Transverse colon (tissue), 4 donors: Measurements from ENCODE around the gene HS3ST3A1. TPM values are rescaled to one million over a fixed set of nuclear protein-coding genes. Genes with fewer than 3 reads are reported as not detected.

ENCODE experiments used
- DNase-seq: peaks from one replicate; pipeline ENCODE4 v3.0.0-alpha.2; 2019
- H3K27ac ChIP-seq, 4 donors: fragments of 200-600 bp; sonication (generic); 2 replicates each; pipeline ENCODE4 v1.5.1; 2016 to 2018; ENCODE audit warnings: inconsistent platforms in 4 of 4
- H3K27me3 ChIP-seq: fragments of 200-600 bp; sonication (generic); 2 replicates; pipeline ENCODE4 v1.5.1; 2017; ENCODE audit warnings: inconsistent platforms
- H3K36me3 ChIP-seq, 4 donors: fragments of 200-600 bp; sonication (generic); 2 replicates each; pipeline ENCODE4 v1.5.1; 2017 to 2019; ENCODE audit warnings: inconsistent platforms in 4 of 4
- H3K4me1 ChIP-seq, 4 donors: fragments of 200-600 bp; sonication (generic); 2 replicates each; pipeline ENCODE4 v1.5.1; 2017 to 2020; ENCODE audit warnings: inconsistent platforms in 4 of 4
- H3K4me3 ChIP-seq, 4 donors: fragments of 200-600 bp; sonication (generic); 1 replicate in 1 of 4; 2 replicates in 3 of 4; pipeline versions ENCODE4 v1.5.1 to v1.6.1; 2017 to 2019; ENCODE audit warnings: inconsistent platforms in 4 of 4
- H3K9me3 ChIP-seq, 2 donors: fragments of 200-600 bp; sonication (generic); 2 replicates each; pipeline ENCODE4 v1.5.1; 2017 to 2019; ENCODE audit warnings: inconsistent platforms in 2 of 2
- EP300 ChIP-seq: sonication (generic); formaldehyde crosslinking; IDR thresholded peaks from one replicate; pipeline ENCODE4 v1.6.1; 2017; ENCODE audit warnings: antibody characterized with exemption, low read depth
- POLR2A ChIP-seq: fragments of 450-650 bp; IDR thresholded peaks from one replicate; pipeline ENCODE4 v1.6.1; 2016; ENCODE audit warnings: antibody characterized with exemption, mild to moderate bottlenecking, moderate library complexity
- POLR2AphosphoS5 ChIP-seq, 3 donors: sonication (generic); formaldehyde crosslinking; IDR thresholded peaks; one replicate each; pipeline ENCODE4 v1.6.1; 2016; ENCODE audit warnings: antibody characterized with exemption in 3 of 3
- WGBS, 2 donors: methylation state at CpG; one replicate each; pipeline ENCODE4 v1.1.5; 2018; ENCODE audit warnings: low coverage in 1 of 2; 5-methylcytosine and 5-hydroxymethylcytosine counted together
- in situ Hi-C, 4 donors: fragments of 200-750 bp; cut with MboI; loops; one replicate each; pipeline versions ENCODE4 v1.15.0 to v1.15.1; 2017; ENCODE audit warnings: low sequenced_read_pairs in 3 of 4, low pct_ligation_motif_present in 1 of 4, low pct_unique_long_range_greater_than_20kb in 1 of 4
- intact Hi-C: fragments of 100-400 bp; cut with DNase I; formaldehyde crosslinking; loops from one replicate; pipeline ENCODE4 v1.15.1; 2023; ENCODE audit warnings: low total_unique reads
- total RNA-seq, 4 donors: library from RNA; depleted of rRNA; stranded (reverse); fragments of >200 nt; gene quantifications; one replicate each; pipeline ENCODE4 v1.1.0, GENCODE V29; 2016
- TF ChIP-seq, protein P1 (sequence below), 5 experiments: fragments of 200-600 bp in 3 of 5; fragments of 450-650 bp in 2 of 5; sonication (generic) in 3 of 5; IDR thresholded peaks; 1 replicate in 2 of 5; 2 replicates in 3 of 5; pipeline ENCODE4 v1.5.1; 2016 to 2017; ENCODE audit warnings: antibody characterized with exemption in 5 of 5, inconsistent platforms in 3 of 5, mild to moderate bottlenecking in 2 of 5, moderate library complexity in 1 of 5

Gene HS3ST3A1
- total RNA-seq, 4 donors from 2014 or later, result 0.41 to 3.6 (median 1.8) TPM

GRCh38 chr17:13490427-13490826, 111.3 kb downstream of the HS3ST3A1 start:
- H3K9me3 ChIP-seq, result no peaks in the 10 kb centered on the region
- in situ Hi-C loops, result no loop called here
- no peak for TF ChIP-seq POLR2AphosphoS5 (IDR thresholded peaks at IDR 0.05)
- TF ChIP-seq, protein P1, sequence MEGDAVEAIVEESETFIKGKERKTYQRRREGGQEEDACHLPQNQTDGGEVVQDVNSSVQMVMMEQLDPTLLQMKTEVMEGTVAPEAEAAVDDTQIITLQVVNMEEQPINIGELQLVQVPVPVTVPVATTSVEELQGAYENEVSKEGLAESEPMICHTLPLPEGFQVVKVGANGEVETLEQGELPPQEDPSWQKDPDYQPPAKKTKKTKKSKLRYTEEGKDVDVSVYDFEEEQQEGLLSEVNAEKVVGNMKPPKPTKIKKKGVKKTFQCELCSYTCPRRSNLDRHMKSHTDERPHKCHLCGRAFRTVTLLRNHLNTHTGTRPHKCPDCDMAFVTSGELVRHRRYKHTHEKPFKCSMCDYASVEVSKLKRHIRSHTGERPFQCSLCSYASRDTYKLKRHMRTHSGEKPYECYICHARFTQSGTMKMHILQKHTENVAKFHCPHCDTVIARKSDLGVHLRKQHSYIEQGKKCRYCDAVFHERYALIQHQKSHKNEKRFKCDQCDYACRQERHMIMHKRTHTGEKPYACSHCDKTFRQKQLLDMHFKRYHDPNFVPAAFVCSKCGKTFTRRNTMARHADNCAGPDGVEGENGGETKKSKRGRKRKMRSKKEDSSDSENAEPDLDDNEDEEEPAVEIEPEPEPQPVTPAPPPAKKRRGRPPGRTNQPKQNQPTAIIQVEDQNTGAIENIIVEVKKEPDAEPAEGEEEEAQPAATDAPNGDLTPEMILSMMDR (IDR thresholded peaks at IDR 0.05), result no peak
- no peak for TF ChIP-seq POLR2A
- TF ChIP-seq EP300, result no peak
- intact Hi-C loops, result no loop called here
- H3K36me3 ChIP-seq, result no peaks in the 10 kb centered on the region
- H3K4me1 ChIP-seq, result no peaks in the 10 kb centered on the region
- no peak for DNase-seq
- no peak overlapping the region for H3K27ac ChIP-seq
- no peak overlapping the region for H3K4me3 ChIP-seq
- no peaks in the 10 kb centered on the region for H3K27me3 ChIP-seq
- WGBS, 2 donors, result 50 to 52% methylated on average over 3 of the region's 3 CpGs

DNA sequence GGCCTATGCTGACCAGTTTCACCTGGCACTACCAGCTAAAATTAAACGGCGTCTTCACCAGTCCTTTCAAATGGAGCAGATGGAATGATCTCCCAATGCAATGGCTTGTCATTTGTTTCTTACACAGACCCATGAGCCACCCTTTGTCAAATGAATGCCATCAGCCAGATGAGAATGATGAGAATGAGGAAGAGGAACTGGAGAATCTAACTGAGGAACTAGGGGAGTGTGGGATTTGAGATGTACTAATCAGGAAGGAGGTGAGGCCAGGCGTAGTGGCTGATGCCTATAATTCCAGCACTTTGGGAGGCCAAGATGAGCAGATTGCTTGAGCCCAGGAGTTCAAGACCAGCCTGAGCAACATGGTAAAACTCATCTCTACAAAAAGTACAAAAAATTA, 116.4 kb downstream of the HS3ST3A1 start:
- no peak for DNase-seq
- H3K27ac ChIP-seq, result no peak overlapping the region
- TF ChIP-seq, protein P1 (IDR thresholded peaks at IDR 0.05), result no peak
- TF ChIP-seq EP300, result no peak
- no peak for TF ChIP-seq POLR2AphosphoS5 (IDR thresholded peaks at IDR 0.05)
- TF ChIP-seq POLR2A, result no peak
- intact Hi-C loops, result no loop called here
- no peak overlapping the region for H3K4me3 ChIP-seq
- no peaks in the 10 kb centered on the region for H3K4me1 ChIP-seq
- no peaks in the 10 kb centered on the region for H3K27me3 ChIP-seq
- H3K9me3 ChIP-seq, result peaks cover 9 to 11% of the 10 kb centered on the region in 2 donors
- in situ Hi-C loops, result no loop called here
- H3K36me3 ChIP-seq, result no peaks in the 10 kb centered on the region
- 90 to 92% methylated on average over 2 to 3 of the region's 3 CpGs for WGBS, 2 donors

GRCh38 chr17:13484020-13484419, 117.7 kb downstream of the HS3ST3A1 start:
- Histone ChIP-seq H3K36me3 (no peaks in the 10 kb centered on the region), H3K27ac (no peak overlapping the region), H3K4me3 (no peak overlapping the region), H3K4me1 (no peaks in the 10 kb centered on the region), H3K9me3 (peaks cover 10 to 15% of the 10 kb centered on the region in 2 donors), H3K27me3 (no peaks in the 10 kb centered on the region)
- in situ Hi-C loops, result no loop called here
- 90 to 95% methylated on average over 3 to 4 of the region's 4 CpGs for WGBS, 2 donors
- DNase-seq, result no peak
- intact Hi-C loops, result no loop called here
- TF ChIP-seq POLR2AphosphoS5 (IDR thresholded peaks at IDR 0.05) (no peak), EP300 (no peak), POLR2A (no peak)
- TF ChIP-seq, protein P1 (IDR thresholded peaks at IDR 0.05), result no peak

GRCh38 chr17:13480877-13481276, 120.9 kb downstream of the HS3ST3A1 start:
- intact Hi-C loops, result no loop called here

More at GRCh38 chr17:13480877-13481276, 120.9 kb downstream of the HS3ST3A1 start:
- in situ Hi-C loops, result no loop called here
- Histone ChIP-seq H3K9me3 (peaks cover 10 to 15% of the 10 kb centered on the region in 2 donors), H3K36me3 (no peaks in the 10 kb centered on the region), H3K27ac (no peak overlapping the region), H3K27me3 (no peaks in the 10 kb centered on the region), H3K4me1 (no peaks in the 10 kb centered on the region), H3K4me3 (no peak overlapping the region)
- TF ChIP-seq POLR2A, result no peak
- no peak for TF ChIP-seq EP300
- TF ChIP-seq POLR2AphosphoS5 (IDR thresholded peaks at IDR 0.05), result no peak
- TF ChIP-seq, protein P1 (IDR thresholded peaks at IDR 0.05), result no peak
- no peak for DNase-seq
